K562 (cell line): ENCODE measurements around the gene SPAG16. TPM values are rescaled to one million over a fixed set of nuclear protein-coding genes. Genes with fewer than 3 reads are reported as not detected.

Source experiments
- ARHGAP35 ChIP-seq: fragments of 450-650 bp; IDR thresholded peaks from 2 replicates; pipeline ENCODE4 v1.6.1; 2018; ENCODE audit not compliant: partially characterized antibody
- ARNT ChIP-seq, 2 experiments: fragments of 450-650 bp; IDR thresholded peaks; 2 replicates each; pipeline ENCODE4 v1.6.1; 2016; ENCODE audit warnings: mild to moderate bottlenecking in 1 of 2
- CHD2 ChIP-seq: IDR thresholded peaks from 2 replicates; pipeline ENCODE4 v1.6.1; 2011; ENCODE audit warnings: low read depth, low read length
- CTBP1 ChIP-seq: fragments of 450-650 bp; IDR thresholded peaks from 2 replicates; pipeline ENCODE4 v1.6.1; 2016; ENCODE audit warnings: borderline replicate concordance
- DEAF1 ChIP-seq: fragments of 450-650 bp; formaldehyde crosslinking; IDR thresholded peaks from 2 replicates; pipeline ENCODE4 v1.4.0; 2020; ENCODE audit warnings: mild to moderate bottlenecking, moderate library complexity
- FOXJ2 ChIP-seq: fragments of 200-800 bp; sonication (Bioruptor generic); IDR thresholded peaks from 2 replicates; pipeline ENCODE4 v1.6.1; 2016; ENCODE audit warnings: missing genetic modification characterization, missing compliant biosample characterization
- GTF3C2 ChIP-seq: IDR thresholded peaks from 3 replicates; pipeline ENCODE4 v1.6.1; 2011; ENCODE audit warnings: borderline replicate concordance, mild to moderate bottlenecking, moderate library complexity; ENCODE audit not compliant: insufficient read length; ENCODE audit errors: extremely low read depth
- KAT8 ChIP-seq: fragments of 450-650 bp; IDR thresholded peaks from 2 replicates; pipeline ENCODE4 v1.6.1; 2016; ENCODE audit warnings: low read depth, mild to moderate bottlenecking
- LEF1 ChIP-seq: fragments of 450-650 bp; IDR thresholded peaks from 2 replicates; pipeline ENCODE4 v1.6.1; 2016; ENCODE audit warnings: mild to moderate bottlenecking
- MCM5 ChIP-seq: fragments of 450-650 bp; IDR thresholded peaks from 2 replicates; pipeline ENCODE4 v1.6.1; 2016; ENCODE audit warnings: low read depth
- NCOA2 ChIP-seq, 2 experiments: fragments of 450-650 bp; IDR thresholded peaks; 2 replicates each; pipeline ENCODE4 v1.6.1; 2018; ENCODE audit warnings: mild to moderate bottlenecking in 2 of 2, moderate library complexity in 1 of 2; ENCODE audit not compliant: partially characterized antibody in 2 of 2
- NR2C2 ChIP-seq, 2 experiments: fragments of 200-800 bp in 1 of 2; sonication (Bioruptor generic) in 1 of 2; sonication (generic) in 1 of 2; formaldehyde crosslinking in 1 of 2; IDR thresholded peaks; 2 replicates each; pipeline versions ENCODE4 v1.6.1 to v1.8.0; 2016 to 2022; ENCODE audit warnings: mild to moderate bottlenecking in 1 of 2, missing compliant biosample characterization in 1 of 2, missing genetic modification characterization in 1 of 2, missing genetic modification reagents in 1 of 2
- RBM25 ChIP-seq: fragments of 200-400 bp; formaldehyde crosslinking; IDR thresholded peaks from 2 replicates; pipeline ENCODE4 v1.6.1; 2018; ENCODE audit warnings: low read length, low read depth, moderate library complexity; ENCODE audit not compliant: severe bottlenecking
- ZNF280A ChIP-seq: fragments of 450-650 bp; IDR thresholded peaks from 2 replicates; pipeline ENCODE4 v1.6.1; 2018; ENCODE audit warnings: mild to moderate bottlenecking, low read depth; ENCODE audit not compliant: partially characterized antibody
- ZNF639 ChIP-seq, 2 experiments: fragments of 200-800 bp in 1 of 2; sonication (Bioruptor generic) in 1 of 2; sonication (generic) in 1 of 2; formaldehyde crosslinking in 1 of 2; IDR thresholded peaks in 1 of 2; conservative IDR thresholded peaks in 1 of 2; 2 replicates each; pipeline versions ENCODE4 v1.5.0 to v1.6.1; 2016 to 2020; ENCODE audit warnings: missing compliant biosample characterization in 1 of 2, missing genetic modification characterization in 1 of 2, missing genetic modification reagents in 1 of 2
- ZNF764 ChIP-seq: fragments of 250-450 bp; sonication (Bioruptor Pico); IDR thresholded peaks from 2 replicates; pipeline ENCODE4 v1.4.0; 2020; ENCODE audit warnings: low read depth, mild to moderate bottlenecking, moderate library complexity
- polyA plus RNA-seq, 8 experiments: library from polyadenylated mRNA; depleted of rRNA in 4 of 8; stranded (reverse) in 5 of 8; unstranded in 3 of 8; fragments of >200 nt; fragmentation: Nextera tagmentation in 2 of 8; fragmentation: Illumina TruSeq in 1 of 8; extraction: Ambion mirVana in 2 of 8; extraction: Trizol in 1 of 8; gene quantifications; 2 replicates each; pipeline versions ENCODE4 v1.2.1 to v1.2.3, GENCODE V29; 2011 to 2014; ENCODE audit warnings: inconsistent platforms in 1 of 8, missing spikeins in 1 of 8
- total RNA-seq, 7 experiments: library from RNA; depleted of rRNA in 6 of 7; stranded (reverse); fragments of >200 nt in 6 of 7; fragmentation: Illumina TruSeq in 2 of 7; extraction: Trizol in 2 of 7; gene quantifications; 2 replicates each; pipeline versions ENCODE4 v1.2.1 to v1.2.3, GENCODE V29; 2011 to 2021; ENCODE audit warnings: low replicate concordance in 1 of 7

The SPAG16 gene
- total and polyA plus RNA-seq, 9 of the 15 experiments (the other 6 are each of a cell fraction or from before 2014, with no cell fraction given), result 0.98 to 5.9 (median 3.5) TPM

GRCh38 chr2:213284105-213285090, at the start of gene SPAG16 (continued):
- no peak for TF ChIP-seq ZNF639 (CRISPR knock-in tag; conservative IDR thresholded peaks at IDR 0.05 in 1 of 2, IDR thresholded peaks at IDR 0.05 in 1 of 2)
- TF ChIP-seq FOXJ2 (tag), result peak; percentile 45; the same call in 1 of the 2 replicates
- no peak for TF ChIP-seq NR2C2 (CRISPR knock-in tag; IDR thresholded peaks at IDR 0.05)
- no peak; the same call in 1 of the 2 replicates for TF ChIP-seq NR2C2 (tag; IDR thresholded peaks at IDR 0.05)
- no peak for TF ChIP-seq NCOA2 (IDR thresholded peaks at IDR 0.05; ENCODE audit: partially characterized antibody in 2 of 2)
- TF ChIP-seq GTF3C2, result no peak
- no peak for TF ChIP-seq ZNF280A
- TF ChIP-seq MCM5, result no peak
- peak; percentile 24 for TF ChIP-seq RBM25
- peak; percentile 37 for TF ChIP-seq ARHGAP35
- no peak for TF ChIP-seq ARNT (IDR thresholded peaks at IDR 0.05)
- no peak for TF ChIP-seq KAT8
- no peak for TF ChIP-seq ZNF764
- peak; percentile 95 for TF ChIP-seq CHD2
- TF ChIP-seq DEAF1, result no peak
- peak; percentile 15; the same call in 1 of the 2 replicates for TF ChIP-seq CTBP1
- no peak for TF ChIP-seq LEF1
